Chondrocyte (in vitro differentiated cells): ENCODE data around the gene SUMO3. TPM values are rescaled to one million over a fixed set of nuclear protein-coding genes. Genes with fewer than 3 reads are reported as not detected.
"Not testable (repeated sequence)": the region's sequence is repeated elsewhere in the genome, so short reads cannot be mapped to it uniquely, and the experiment has no call there.

Experiments used
- DNase-seq: peaks from one replicate; pipeline ENCODE4 v3.0.0; 2021; ENCODE audit warnings: mixed read lengths, low spot score
- H3K27ac Mint-ChIP-seq: one replicate; pipeline ENCODE4 v1.8.0; 2021; ENCODE audit warnings: mild to moderate bottlenecking, moderate library complexity, mixed read lengths; ENCODE audit not compliant: unreplicated experiment
- H3K27me3 Mint-ChIP-seq: 2 replicates; pipeline ENCODE4 v1.8.0; 2021; ENCODE audit warnings: low read depth, mixed read lengths
- H3K36me3 Mint-ChIP-seq: 2 replicates; pipeline ENCODE4 v1.8.0; 2021; ENCODE audit warnings: low read depth, mixed read lengths
- H3K4me1 Mint-ChIP-seq: 2 replicates; pipeline ENCODE4 v1.8.0; 2021; ENCODE audit warnings: low read depth, mild to moderate bottlenecking, mixed read lengths
- H3K4me3 Mint-ChIP-seq: one replicate; pipeline ENCODE4 v1.8.0; 2021; ENCODE audit warnings: mild to moderate bottlenecking, moderate library complexity, mixed read lengths; ENCODE audit not compliant: unreplicated experiment
- H3K9me3 Mint-ChIP-seq: 2 replicates; pipeline ENCODE4 v1.8.0; 2021; ENCODE audit warnings: low read depth, mixed read lengths
- total RNA-seq: library from RNA; stranded (reverse); gene quantifications from 3 replicates; pipeline ENCODE4 v1.2.1, GENCODE V29; 2021
- TF ChIP-seq, protein P1 (sequence below): fragments of 200-600 bp; sonication (generic); IDR thresholded peaks from 2 replicates; pipeline ENCODE4 v1.5.0; 2021; ENCODE audit warnings: antibody characterized with exemption, mild to moderate bottlenecking, moderate library complexity

Gene SUMO3
- total RNA-seq, 1 donor from 2014 or later = 51.3 TPM

DNA sequence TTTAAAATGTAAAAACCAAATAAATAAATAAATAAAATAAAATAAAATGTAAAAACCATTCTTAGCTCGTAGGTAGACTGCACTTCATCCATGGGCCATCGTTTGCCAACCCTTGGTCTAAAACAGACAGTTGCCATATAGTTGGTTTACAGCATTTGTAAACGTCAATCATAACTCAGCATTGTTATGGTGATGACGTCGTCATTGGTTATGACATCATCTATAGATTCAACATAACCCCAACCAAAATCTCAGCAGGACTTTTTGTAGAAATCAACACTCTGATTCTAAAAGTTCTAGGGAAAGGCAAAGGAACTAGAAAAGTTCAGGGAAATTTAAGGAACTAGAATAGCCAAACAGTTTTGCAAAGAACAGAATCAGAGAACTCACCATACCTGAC lies 15.8 kb upstream of the SUMO3 start:
- Mint-ChIP-seq H3K4me3 (no peak overlapping the region), H3K27ac (no peak overlapping the region), H3K9me3 (peaks cover 11% of the 10 kb centered on the region)

DNA sequence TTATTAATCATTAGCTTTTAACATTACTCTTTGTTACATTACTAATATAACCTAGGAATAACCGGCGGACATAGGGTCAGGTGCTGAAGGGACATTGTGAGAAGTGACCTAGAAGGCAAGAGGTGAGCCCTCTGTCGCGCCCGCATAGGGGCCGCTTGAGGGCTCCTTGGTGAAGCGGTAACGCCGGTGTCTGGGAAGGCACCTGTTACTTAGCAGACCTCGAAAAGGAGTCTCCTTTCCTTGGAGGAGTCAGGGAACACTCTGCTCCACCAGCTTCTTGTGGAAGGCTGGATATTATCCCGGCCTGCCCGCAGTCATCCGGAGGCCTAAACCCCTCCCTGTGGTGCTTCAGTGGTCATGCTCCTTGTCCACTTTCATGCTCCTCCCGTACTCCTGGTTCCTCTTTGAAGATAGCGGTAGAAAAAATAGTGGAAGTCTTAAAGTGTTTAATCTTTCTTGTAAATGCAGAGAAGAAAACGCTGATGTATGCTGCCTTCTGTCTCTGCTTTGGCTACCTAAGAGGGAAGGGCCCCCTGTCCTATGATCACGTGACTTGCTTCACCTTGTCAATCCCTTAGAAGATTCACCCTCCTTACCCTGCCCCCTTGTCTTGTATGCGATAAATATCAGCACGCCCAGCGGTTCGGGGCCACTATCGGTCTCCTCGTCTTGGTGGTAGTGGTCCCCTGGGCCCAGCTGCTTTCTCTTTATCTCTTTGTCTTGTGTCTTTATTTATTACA lies 14.8 kb upstream of the SUMO3 start:
- Mint-ChIP-seq H3K9me3 (peaks cover 21% of the 10 kb centered on the region), H3K36me3 (peaks cover 13% of the 10 kb centered on the region)
- not testable (repeated sequence) for DNase-seq, H3K27ac Mint-ChIP-seq, H3K27me3 Mint-ChIP-seq, H3K4me1 Mint-ChIP-seq, H3K4me3 Mint-ChIP-seq

More for the DNA sequence above, 15.8 kb upstream of the SUMO3 start:
- Mint-ChIP-seq H3K4me1 (peaks cover 9% of the 10 kb centered on the region), H3K36me3 (peaks cover 6% of the 10 kb centered on the region), H3K27me3 (peaks cover 7% of the 10 kb centered on the region)
- TF ChIP-seq, protein P1, sequence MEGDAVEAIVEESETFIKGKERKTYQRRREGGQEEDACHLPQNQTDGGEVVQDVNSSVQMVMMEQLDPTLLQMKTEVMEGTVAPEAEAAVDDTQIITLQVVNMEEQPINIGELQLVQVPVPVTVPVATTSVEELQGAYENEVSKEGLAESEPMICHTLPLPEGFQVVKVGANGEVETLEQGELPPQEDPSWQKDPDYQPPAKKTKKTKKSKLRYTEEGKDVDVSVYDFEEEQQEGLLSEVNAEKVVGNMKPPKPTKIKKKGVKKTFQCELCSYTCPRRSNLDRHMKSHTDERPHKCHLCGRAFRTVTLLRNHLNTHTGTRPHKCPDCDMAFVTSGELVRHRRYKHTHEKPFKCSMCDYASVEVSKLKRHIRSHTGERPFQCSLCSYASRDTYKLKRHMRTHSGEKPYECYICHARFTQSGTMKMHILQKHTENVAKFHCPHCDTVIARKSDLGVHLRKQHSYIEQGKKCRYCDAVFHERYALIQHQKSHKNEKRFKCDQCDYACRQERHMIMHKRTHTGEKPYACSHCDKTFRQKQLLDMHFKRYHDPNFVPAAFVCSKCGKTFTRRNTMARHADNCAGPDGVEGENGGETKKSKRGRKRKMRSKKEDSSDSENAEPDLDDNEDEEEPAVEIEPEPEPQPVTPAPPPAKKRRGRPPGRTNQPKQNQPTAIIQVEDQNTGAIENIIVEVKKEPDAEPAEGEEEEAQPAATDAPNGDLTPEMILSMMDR = no peak
- no peak for DNase-seq

DNA sequence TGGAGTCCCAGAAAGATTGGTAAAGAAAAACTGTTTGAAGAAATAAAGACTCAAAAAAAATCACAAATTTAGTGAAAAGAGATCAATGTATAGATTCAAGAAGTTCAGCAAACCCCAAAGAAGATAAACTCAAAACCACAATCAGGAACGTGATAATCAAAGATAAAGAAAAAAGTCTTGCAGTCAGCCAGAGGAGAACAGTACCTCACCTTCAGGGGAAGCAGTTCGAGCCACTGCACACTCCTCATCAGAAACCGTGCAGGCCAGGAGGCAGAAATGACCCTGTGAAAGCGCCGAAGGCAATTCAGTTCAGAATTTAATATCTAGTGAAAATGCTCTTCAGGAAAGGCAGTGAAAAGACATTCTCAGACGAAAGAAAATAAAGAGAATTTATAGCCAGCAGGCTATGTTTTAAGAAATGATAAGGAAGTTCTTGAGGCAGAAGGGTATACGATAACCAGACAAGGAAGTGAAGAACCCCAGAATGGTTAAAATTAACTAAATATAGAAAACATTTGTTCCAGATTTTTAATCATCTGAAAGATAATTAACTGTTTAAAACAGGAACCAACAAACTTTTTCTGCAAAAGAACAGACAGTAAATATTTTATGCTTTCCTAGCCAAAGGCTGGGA lies 13.5 kb upstream of the SUMO3 start:
- DNase-seq = no peak
- peaks cover 29% of the 10 kb centered on the region for H3K9me3 Mint-ChIP-seq
- H3K36me3 Mint-ChIP-seq = peaks cover 18% of the 10 kb centered on the region
- no peak overlapping the region for H3K27ac Mint-ChIP-seq
- TF ChIP-seq, protein P1 = no peak
- no peak overlapping the region for H3K4me3 Mint-ChIP-seq
- H3K27me3 Mint-ChIP-seq = peaks cover 7% of the 10 kb centered on the region
- H3K4me1 Mint-ChIP-seq = peaks cover under 1% of the 10 kb centered on the region

DNA sequence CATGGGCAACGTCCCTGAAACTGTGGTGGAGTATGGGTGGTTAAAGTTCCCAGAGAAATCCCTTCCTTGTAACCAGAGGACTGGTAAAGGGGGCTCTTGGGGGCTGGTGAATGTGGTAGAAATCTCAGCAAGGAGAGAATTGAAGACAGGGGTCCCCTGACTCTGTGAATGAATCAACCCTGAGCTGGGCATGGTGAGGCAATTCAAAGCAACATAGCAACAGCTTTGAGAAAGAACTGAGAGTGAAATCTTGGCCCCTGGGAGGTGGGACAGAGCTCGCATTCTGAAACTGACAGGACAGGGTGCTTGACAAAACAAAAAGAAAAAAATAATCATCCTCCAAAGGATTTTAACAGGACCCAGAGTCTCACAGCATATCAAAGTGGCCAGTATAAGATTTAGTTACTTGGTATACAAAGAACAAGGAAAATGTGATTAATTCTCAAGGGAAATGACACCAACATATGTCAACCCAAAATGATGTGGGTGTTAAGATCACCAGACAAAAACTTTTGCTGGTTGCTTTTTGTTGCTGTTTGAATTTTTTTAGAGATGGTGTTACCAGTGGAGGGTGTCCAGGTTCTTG lies 11.7 kb upstream of the SUMO3 start:
- DNase-seq = no peak
- H3K36me3 Mint-ChIP-seq = peaks cover 18% of the 10 kb centered on the region
- H3K4me3 Mint-ChIP-seq = no peak overlapping the region
- H3K9me3 Mint-ChIP-seq = peaks cover 29% of the 10 kb centered on the region
- H3K27ac Mint-ChIP-seq = no peak overlapping the region
- TF ChIP-seq, protein P1 = no peak
- H3K27me3 Mint-ChIP-seq = peaks cover 7% of the 10 kb centered on the region
- H3K4me1 Mint-ChIP-seq = no peaks in the 10 kb centered on the region

DNA sequence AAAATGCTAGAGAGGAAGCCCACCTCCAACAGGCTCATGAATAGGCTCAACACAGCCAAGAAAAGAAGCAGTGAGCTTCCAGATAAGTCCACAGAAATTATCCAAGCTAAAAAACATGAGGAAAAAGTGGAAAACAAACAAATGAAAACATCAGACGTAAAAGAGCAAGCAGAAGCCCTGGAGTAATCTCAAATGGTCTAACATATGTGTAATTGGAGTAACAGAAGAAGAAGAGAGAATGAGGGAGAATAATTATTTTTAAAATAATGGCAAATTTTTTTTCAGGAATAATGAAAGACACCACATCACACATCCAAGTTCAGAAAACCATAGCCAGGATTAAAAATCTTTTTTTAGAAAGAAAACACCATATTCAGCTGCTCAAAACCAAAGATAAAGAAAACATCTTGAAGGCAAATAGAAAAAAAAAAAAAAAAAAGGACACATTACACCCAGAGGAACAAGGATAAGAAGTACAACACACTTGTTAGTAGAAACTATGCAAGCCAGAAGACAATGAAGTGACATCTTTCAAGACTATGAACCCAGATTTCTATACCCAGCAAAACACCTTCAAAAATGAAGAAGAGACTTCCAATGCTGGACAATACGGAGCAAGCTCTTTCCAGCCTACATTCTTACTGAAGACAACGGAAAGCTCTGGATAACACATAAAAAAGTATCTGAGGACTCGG lies 10.6 kb upstream of the SUMO3 start:
- Mint-ChIP-seq H3K4me1 (no peaks in the 10 kb centered on the region), H3K36me3 (peaks cover 18% of the 10 kb centered on the region), H3K27ac (no peak overlapping the region), H3K4me3 (no peak overlapping the region), H3K9me3 (peaks cover 32% of the 10 kb centered on the region), H3K27me3 (peaks cover 4% of the 10 kb centered on the region)
- no peak for DNase-seq
- TF ChIP-seq, protein P1 = no peak
